Thyroid gland (tissue), 4 donors: ENCODE measurements around the gene VGLL4.
"Not testable (repeated sequence)": the region's sequence is repeated elsewhere in the genome, so short reads cannot be mapped to it uniquely, and the experiment has no call there.

ENCODE experiments used
- CTCF ChIP-seq, 6 experiments: fragments of 200-600 bp in 3 of 6; fragments of 450-650 bp in 3 of 6; sonication (generic) in 3 of 6; IDR thresholded peaks; one replicate each; pipeline ENCODE4 v1.5.1; 2016 to 2019; ENCODE audit warnings: antibody characterized with exemption in 6 of 6, mild to moderate bottlenecking in 2 of 6, inconsistent platforms in 1 of 6, moderate library complexity in 1 of 6
- POLR2A ChIP-seq, 2 donors: fragments of 450-650 bp; IDR thresholded peaks; one replicate each; pipeline ENCODE4 v1.6.1; 2017; ENCODE audit warnings: antibody characterized with exemption in 2 of 2, mild to moderate bottlenecking in 2 of 2, moderate library complexity in 1 of 2

GRCh38 chr3:11511606-11512005 lies 132.1 kb downstream of the VGLL4 start:
- not testable (repeated sequence) for TF ChIP-seq CTCF, POLR2A (IDR thresholded peaks at IDR 0.05)
